Parathyroid adenoma (tissue), 2 donors: ENCODE results near the gene PPP1R14D.

Source experiments
- H2AFZ ChIP-seq: fragments of 300-600 bp; sonication (generic); one replicate; pipeline ENCODE4 v1.7.0; 2017; ENCODE audit warnings: antibody characterized with exemption, mild to moderate bottlenecking
- H3K27ac ChIP-seq: fragments of 300-600 bp; sonication (generic); one replicate; pipeline ENCODE4 v1.7.0; 2017
- H3K27me3 ChIP-seq: fragments of 300-600 bp; sonication (generic); one replicate; pipeline ENCODE4 v1.7.0; 2017; ENCODE audit warnings: low read length; ENCODE audit not compliant: control insufficient read depth, insufficient read depth
- H3K36me3 ChIP-seq: fragments of 300-600 bp; sonication (generic); one replicate; pipeline ENCODE4 v1.7.0; 2017; ENCODE audit warnings: low read length; ENCODE audit not compliant: control insufficient read depth, insufficient read depth
- H3K4me1 ChIP-seq: fragments of 300-600 bp; sonication (generic); one replicate; pipeline ENCODE4 v1.7.0; 2017; ENCODE audit warnings: control low read depth
- H3K4me2 ChIP-seq: fragments of 300-600 bp; sonication (generic); one replicate; pipeline ENCODE4 v1.7.0; 2017; ENCODE audit warnings: low read length
- H3K4me3 ChIP-seq: fragments of 300-600 bp; sonication (generic); one replicate; pipeline ENCODE4 v1.7.0; 2017; ENCODE audit warnings: low read depth, low read length
- H3K79me2 ChIP-seq: fragments of 300-600 bp; sonication (generic); one replicate; pipeline ENCODE4 v1.7.0; 2017; ENCODE audit warnings: control low read depth
- H3K9ac ChIP-seq: fragments of 300-600 bp; sonication (generic); one replicate; pipeline ENCODE4 v1.7.0; 2017; ENCODE audit warnings: mild to moderate bottlenecking
- H3K9me3 ChIP-seq: fragments of 300-600 bp; sonication (generic); one replicate; pipeline ENCODE4 v1.7.0; 2017; ENCODE audit warnings: low read length; ENCODE audit not compliant: control insufficient read depth
- TF ChIP-seq, protein P1 (sequence below): fragments of 300-600 bp; sonication (generic); IDR thresholded peaks from one replicate; pipeline ENCODE4 v1.7.0; 2017; ENCODE audit warnings: antibody characterized with exemption, mild to moderate bottlenecking
- donor health status: primary hyperparathyroidism.

PPP1R14D gene

DNA sequence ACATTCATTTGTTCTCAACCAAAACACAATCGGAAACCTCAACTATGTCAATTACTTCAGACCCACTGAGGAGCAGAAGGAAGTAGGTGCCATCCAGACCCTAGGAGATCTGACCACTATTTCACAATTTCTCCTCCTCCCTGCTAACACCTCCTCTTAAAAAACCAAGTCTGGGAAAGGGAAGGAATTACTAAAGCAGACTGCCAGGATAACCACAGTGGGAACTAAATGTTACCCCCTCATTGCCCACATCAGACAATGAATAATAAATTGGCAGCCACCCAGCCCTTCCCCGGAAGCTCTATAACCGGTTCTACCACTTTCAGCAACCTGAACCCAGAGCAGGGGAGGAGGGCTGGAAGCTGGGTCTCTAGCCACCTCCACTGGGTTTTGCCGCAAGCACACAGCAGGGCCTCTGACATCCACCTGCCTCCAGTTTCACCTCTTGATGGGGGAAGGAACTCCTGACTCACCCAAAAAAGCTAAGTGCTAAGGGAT lies 41.1 kb downstream of the PPP1R14D start:
- Histone ChIP-seq H3K79me2 (peaks cover 10% of the 10 kb centered on the region), H3K4me2 (peak overlapping the region; percentile 43), H3K27me3 (no peaks in the 10 kb centered on the region), H3K36me3 (no peaks in the 10 kb centered on the region), H3K9ac (no peak overlapping the region), H3K4me1 (peaks cover 20% of the 10 kb centered on the region), H3K4me3 (peak overlapping the region; percentile 41), H3K27ac (peak overlapping the region; percentile 91), H2AFZ (no peak overlapping the region), H3K9me3 (no peaks in the 10 kb centered on the region)
- TF ChIP-seq, protein P1, sequence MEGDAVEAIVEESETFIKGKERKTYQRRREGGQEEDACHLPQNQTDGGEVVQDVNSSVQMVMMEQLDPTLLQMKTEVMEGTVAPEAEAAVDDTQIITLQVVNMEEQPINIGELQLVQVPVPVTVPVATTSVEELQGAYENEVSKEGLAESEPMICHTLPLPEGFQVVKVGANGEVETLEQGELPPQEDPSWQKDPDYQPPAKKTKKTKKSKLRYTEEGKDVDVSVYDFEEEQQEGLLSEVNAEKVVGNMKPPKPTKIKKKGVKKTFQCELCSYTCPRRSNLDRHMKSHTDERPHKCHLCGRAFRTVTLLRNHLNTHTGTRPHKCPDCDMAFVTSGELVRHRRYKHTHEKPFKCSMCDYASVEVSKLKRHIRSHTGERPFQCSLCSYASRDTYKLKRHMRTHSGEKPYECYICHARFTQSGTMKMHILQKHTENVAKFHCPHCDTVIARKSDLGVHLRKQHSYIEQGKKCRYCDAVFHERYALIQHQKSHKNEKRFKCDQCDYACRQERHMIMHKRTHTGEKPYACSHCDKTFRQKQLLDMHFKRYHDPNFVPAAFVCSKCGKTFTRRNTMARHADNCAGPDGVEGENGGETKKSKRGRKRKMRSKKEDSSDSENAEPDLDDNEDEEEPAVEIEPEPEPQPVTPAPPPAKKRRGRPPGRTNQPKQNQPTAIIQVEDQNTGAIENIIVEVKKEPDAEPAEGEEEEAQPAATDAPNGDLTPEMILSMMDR, result no peak

DNA sequence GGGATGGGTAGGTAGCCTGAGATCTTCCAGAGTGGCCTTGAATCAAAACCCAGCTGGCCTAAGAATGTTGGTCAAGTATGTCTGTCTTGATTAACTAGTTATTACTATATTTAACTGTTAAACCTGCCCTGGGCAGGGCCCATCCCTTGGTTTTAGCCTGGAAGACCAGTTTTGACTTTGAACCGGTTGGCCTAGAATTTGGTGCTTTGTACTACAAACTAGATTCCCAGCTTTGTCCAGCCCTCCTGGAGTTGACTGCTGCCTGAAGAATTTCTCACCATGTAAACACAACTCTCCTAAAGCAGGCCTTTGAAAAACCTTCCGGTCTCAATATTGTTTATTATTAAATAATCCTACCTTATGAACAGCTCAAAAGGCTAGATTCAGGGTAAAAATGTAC lies 42.7 kb downstream of the PPP1R14D start:
- no peak overlapping the region for H3K4me3 ChIP-seq
- H3K4me2 ChIP-seq, result peak overlapping the region; percentile 40
- no peaks in the 10 kb centered on the region for H3K27me3 ChIP-seq
- H3K27ac ChIP-seq, result peak overlapping the region; percentile 91
- H3K9me3 ChIP-seq, result no peaks in the 10 kb centered on the region
- H3K79me2 ChIP-seq, result peaks cover 10% of the 10 kb centered on the region
- no peak overlapping the region for H2AFZ ChIP-seq
- TF ChIP-seq, protein P1, result no peak
- peaks cover 20% of the 10 kb centered on the region for H3K4me1 ChIP-seq
- H3K9ac ChIP-seq, result no peak overlapping the region
- H3K36me3 ChIP-seq, result no peaks in the 10 kb centered on the region

DNA sequence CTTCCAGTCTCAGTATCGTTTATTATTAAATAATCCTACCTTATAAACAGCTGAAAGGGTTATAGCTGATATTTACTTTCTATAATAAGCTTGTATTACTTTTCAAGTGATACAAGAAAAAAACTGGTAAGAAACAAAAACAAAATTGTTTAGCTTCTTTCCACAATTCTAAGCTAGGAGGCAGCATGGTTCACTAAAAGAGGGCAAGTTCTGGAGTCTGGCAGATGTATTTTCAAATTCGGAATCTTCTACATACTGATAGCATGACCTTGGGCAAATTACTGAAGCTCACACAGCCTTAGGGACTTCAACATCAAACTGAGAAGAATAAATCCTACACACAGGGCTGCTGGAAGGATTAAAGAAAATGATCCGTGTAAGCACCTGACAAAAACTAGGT lies 43.3 kb downstream of the PPP1R14D start:
- peak overlapping the region; percentile 91 for H3K27ac ChIP-seq
- no peak overlapping the region for H3K9ac ChIP-seq
- TF ChIP-seq, protein P1, result peak; percentile 21

DNA sequence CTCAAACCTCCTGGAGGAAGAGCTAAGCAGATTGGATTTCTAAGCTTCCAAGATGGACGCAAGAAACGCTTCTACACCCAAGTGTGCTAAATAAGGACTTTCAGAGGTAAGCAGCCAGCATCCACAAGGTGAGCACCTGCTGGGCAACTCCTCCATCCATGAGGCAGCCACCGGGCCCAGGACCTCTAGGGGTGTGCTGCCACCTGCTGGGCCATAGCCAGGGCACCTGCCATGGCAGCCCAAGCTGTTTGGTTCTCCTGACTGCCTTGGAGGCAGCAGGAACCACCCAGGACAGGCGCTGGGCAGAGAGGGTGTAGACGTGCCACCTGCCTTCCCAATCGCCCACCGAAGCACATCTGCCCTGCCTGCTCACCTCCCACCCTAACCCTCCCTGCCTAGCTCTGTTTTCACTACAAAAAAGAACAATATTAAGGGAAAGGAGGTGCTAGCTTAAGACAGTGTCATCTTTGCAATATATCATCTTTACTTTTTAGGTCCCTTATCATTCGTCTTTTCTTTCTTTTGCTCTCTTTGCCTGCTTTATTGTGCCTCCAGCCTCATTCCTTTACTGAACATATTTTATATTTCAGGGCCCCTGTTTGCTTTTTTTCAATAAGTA lies 45.8 kb downstream of the PPP1R14D start:
- H3K27me3 ChIP-seq, result no peaks in the 10 kb centered on the region
- TF ChIP-seq, protein P1, result peak; percentile 69
- H3K4me3 ChIP-seq, result no peak overlapping the region
- no peak overlapping the region for H2AFZ ChIP-seq
- no peak overlapping the region for H3K9ac ChIP-seq
- peaks cover 20% of the 10 kb centered on the region for H3K79me2 ChIP-seq
- no peak overlapping the region for H3K4me2 ChIP-seq
- no peak overlapping the region for H3K27ac ChIP-seq
- no peaks in the 10 kb centered on the region for H3K9me3 ChIP-seq
- no peaks in the 10 kb centered on the region for H3K36me3 ChIP-seq
- H3K4me1 ChIP-seq, result peaks cover 16% of the 10 kb centered on the region

More for the DNA sequence above, 43.3 kb downstream of the PPP1R14D start:
- Histone ChIP-seq H3K4me2 (peak overlapping the region; percentile 40), H3K9me3 (no peaks in the 10 kb centered on the region), H3K27me3 (no peaks in the 10 kb centered on the region), H3K4me1 (peaks cover 20% of the 10 kb centered on the region), H3K4me3 (no peak overlapping the region), H3K36me3 (no peaks in the 10 kb centered on the region), H3K79me2 (peaks cover 10% of the 10 kb centered on the region), H2AFZ (no peak overlapping the region)
